PC-3 (cell line): ENCODE data around the gene MYO5B. TPM values are rescaled to one million over a fixed set of nuclear protein-coding genes. Genes with fewer than 3 reads are reported as not detected.

Source experiments
- ATAC-seq: fragments of 200-7000 bp; cut with Tn5 transposase; 2 replicates; pipeline ENCODE4 v1.9.1; 2020; ENCODE audit warnings: mild to moderate bottlenecking, moderate library complexity
- BruUV-seq: library from RNA; stranded (reverse); fragments of 400-500 nt; replicated peaks from 2 replicates; lab custom pipeline; 2021; lab: Mats Ljungman, UMichigan
- CTCF ChIA-PET: fragments of 300-600 bp; sonication (Branson Sonifier 250); formaldehyde crosslinking; loops from one replicate; lab custom pipeline; 2022; ENCODE audit warnings: antibody characterized with exemption; lab: Charles Lee
- POLR2A ChIA-PET: fragments of 300-600 bp; sonication (Branson Sonifier 250); formaldehyde crosslinking; loops from one replicate; lab custom pipeline; 2022; ENCODE audit warnings: antibody characterized with exemption; ENCODE audit not compliant: unreplicated experiment; lab: Charles Lee
- DNase-seq: peaks from one replicate; pipeline ENCODE4 v3.0.0-alpha.2; 2015
- H2AFZ ChIP-seq: fragments of 300-600 bp; sonication (generic); 2 replicates; pipeline ENCODE4 v1.6.0; 2016; ENCODE audit warnings: antibody characterized with exemption, low read length
- H3F3A ChIP-seq: fragments of 300-600 bp; sonication (generic); one replicate; pipeline ENCODE4 v1.6.0; 2017; ENCODE audit warnings: antibody characterized with exemption, low read length, control low read depth, mild to moderate bottlenecking; ENCODE audit not compliant: unreplicated experiment
- H3K27ac ChIP-seq: fragments of 300-600 bp; sonication (generic); 2 replicates; pipeline ENCODE4 v1.5.1; 2016; ENCODE audit warnings: mild to moderate bottlenecking, low read length
- H3K27me3 ChIP-seq: fragments of 300-600 bp; sonication (generic); 2 replicates; pipeline ENCODE4 v1.6.1; 2016; ENCODE audit warnings: low read length, mixed read lengths
- H3K36me3 ChIP-seq: fragments of 300-600 bp; sonication (generic); 2 replicates; pipeline ENCODE4 v1.6.1; 2016; ENCODE audit warnings: low read depth, mixed run types, low read length, mixed read lengths
- H3K4me1 ChIP-seq: fragments of 300-600 bp; sonication (generic); 2 replicates; pipeline ENCODE4 v1.5.1; 2016; ENCODE audit warnings: low read length; ENCODE audit not compliant: insufficient read depth
- H3K4me2 ChIP-seq: fragments of 300-600 bp; sonication (generic); 2 replicates; pipeline ENCODE4 v1.6.0; 2016; ENCODE audit warnings: low read length
- H3K4me3 ChIP-seq: fragments of 300-600 bp; sonication (generic); 2 replicates; pipeline ENCODE4 v1.5.1; 2016; ENCODE audit warnings: mild to moderate bottlenecking, low read length, mixed read lengths
- H3K79me2 ChIP-seq: fragments of 300-600 bp; sonication (generic); 2 replicates; pipeline ENCODE4 v1.6.1; 2017; ENCODE audit warnings: low read length, mixed read lengths
- H3K9ac ChIP-seq: fragments of 300-600 bp; sonication (generic); 2 replicates; pipeline ENCODE4 v1.6.0; 2016; ENCODE audit warnings: mild to moderate bottlenecking, low read length
- H3K9me2 ChIP-seq: fragments of 300-600 bp; sonication (generic); replicated peaks from 2 replicates; pipeline ENCODE4 v1.6.1; 2016; ENCODE audit warnings: mixed run types, low read length, mixed read lengths
- H3K9me3 ChIP-seq: fragments of 300-600 bp; sonication (generic); 2 replicates; pipeline ENCODE4 v1.6.1; 2016; ENCODE audit warnings: low read length, mixed read lengths
- H4K20me1 ChIP-seq: fragments of 300-600 bp; sonication (generic); 2 replicates; pipeline ENCODE4 v1.6.1; 2016; ENCODE audit warnings: low read length, mixed read lengths
- CTCF ChIP-seq: fragments of 300-600 bp; sonication (generic); conservative IDR thresholded peaks from 2 replicates; pipeline ENCODE4 v1.5.1; 2017; ENCODE audit warnings: antibody characterized with exemption, low read depth, mild to moderate bottlenecking, low read length
- EZH2 ChIP-seq: fragments of 300-600 bp; sonication (generic); IDR thresholded peaks from one replicate; pipeline ENCODE4 v1.6.1; 2017; ENCODE audit warnings: antibody characterized with exemption, mild to moderate bottlenecking, low read length; ENCODE audit not compliant: unreplicated experiment
- EZH2phosphoT487 ChIP-seq: fragments of 300-600 bp; sonication (generic); IDR thresholded peaks from 2 replicates; pipeline ENCODE4 v1.6.1; 2018; ENCODE audit warnings: mild to moderate bottlenecking, antibody characterized with exemption, low read length, borderline replicate concordance
- intact Hi-C: fragments of 100-400 bp; cut with micrococcal nuclease; formaldehyde crosslinking; loops from 2 replicates; pipeline ENCODE4 v1.9.0; 2023
- total RNA-seq: library from RNA; depleted of rRNA; stranded (reverse); fragments of >200 nt; gene quantifications from 2 replicates; pipeline ENCODE4 v1.2.3, GENCODE V29; 2014

The MYO5B gene
- total RNA-seq, 1 experiment from 2014 or later: 10.7 TPM

GRCh38 chr18:50075772-50076171, 119.2 kb downstream of the MYO5B start:
- intact Hi-C loops: no loop called here
- POLR2A ChIA-PET: no interaction called here
- H3K9me2 ChIP-seq: no peaks in the 10 kb centered on the region
- H3K4me2 ChIP-seq: no peak overlapping the region
- peaks cover 9% of the 10 kb centered on the region for H3K4me1 ChIP-seq
- BruUV-seq: no TSS peak
- DNase-seq (no peak), ATAC-seq (no peak)
- no peaks in the 10 kb centered on the region for H3F3A ChIP-seq
- H3K79me2 ChIP-seq: 0 out of 2 replicates have a peak, but pooled peaks cover 5% of the 10 kb centered on the region
- no peak overlapping the region for H2AFZ ChIP-seq
- no peak overlapping the region for H3K9ac ChIP-seq
- H3K27me3 ChIP-seq: no peaks in the 10 kb centered on the region
- no peak overlapping the region for H3K27ac ChIP-seq
- no peak overlapping the region for H3K4me3 ChIP-seq
- no peaks in the 10 kb centered on the region for H4K20me1 ChIP-seq
- H3K36me3 ChIP-seq: no peaks in the 10 kb centered on the region
- CTCF ChIA-PET: no interaction called here
- no peak for TF ChIP-seq EZH2phosphoT487
- no peak for TF ChIP-seq EZH2
- no peak for TF ChIP-seq CTCF
- no peaks in the 10 kb centered on the region for H3K9me3 ChIP-seq

- H3K9me2 ChIP-seq: no peaks in the 10 kb centered on the region
- H3K9me3 ChIP-seq: no peaks in the 10 kb centered on the region
- H3K79me2 ChIP-seq: no peaks in the 10 kb centered on the region
- H2AFZ ChIP-seq: no peak overlapping the region
- H3K4me3 ChIP-seq: no peak overlapping the region
- no peak overlapping the region for H3K9ac ChIP-seq
- H4K20me1 ChIP-seq: no peaks in the 10 kb centered on the region
- H3F3A ChIP-seq: no peaks in the 10 kb centered on the region
- H3K27ac ChIP-seq: no peak overlapping the region
- no peak overlapping the region for H3K4me2 ChIP-seq
- DNase-seq (no peak), ATAC-seq (no peak)
- CTCF ChIA-PET: no interaction called here
- H3K36me3 ChIP-seq: no peaks in the 10 kb centered on the region
- POLR2A ChIA-PET: no interaction called here
- intact Hi-C loops: no loop called here
- H3K27me3 ChIP-seq: no peaks in the 10 kb centered on the region
- no peaks in the 10 kb centered on the region for H3K4me1 ChIP-seq
- no peak for TF ChIP-seq EZH2phosphoT487
- BruUV-seq: no TSS peak
Observed at GRCh38 chr18:50074404-50074803, 120.5 kb downstream of the MYO5B start.

GRCh38 chr18:50073319-50073718, 121.6 kb downstream of the MYO5B start:
- ChIA-PET CTCF (no interaction called here), POLR2A (no interaction called here)
- Histone ChIP-seq H3K27ac (no peak overlapping the region), H3K9ac (no peak overlapping the region), H4K20me1 (no peaks in the 10 kb centered on the region), H3K9me3 (no peaks in the 10 kb centered on the region), H3K9me2 (no peaks in the 10 kb centered on the region), H3K4me2 (no peak overlapping the region), H3K27me3 (no peaks in the 10 kb centered on the region), H3K79me2 (no peaks in the 10 kb centered on the region), H3K4me1 (no peaks in the 10 kb centered on the region), H3K4me3 (no peak overlapping the region), H3K36me3 (no peaks in the 10 kb centered on the region), H2AFZ (no peak overlapping the region), H3F3A (no peaks in the 10 kb centered on the region)
- DNase-seq (no peak), ATAC-seq (no peak)
- intact Hi-C loops: no loop called here
- BruUV-seq: no TSS peak
- TF ChIP-seq CTCF: no peak
- no peak for TF ChIP-seq EZH2
- TF ChIP-seq EZH2phosphoT487: no peak
